ENCODE measurements around the gene UTP4. TPM values are rescaled to one million over a fixed set of nuclear protein-coding genes. Genes with fewer than 3 reads are reported as not detected.
A peak's percentile ranks its signal among the peaks of the same experiment; 100 is the strongest.

UTP4 gene
- total RNA-seq, 2 experiments from 2014 or later: 40.1 to 40.3 TPM

DNA sequence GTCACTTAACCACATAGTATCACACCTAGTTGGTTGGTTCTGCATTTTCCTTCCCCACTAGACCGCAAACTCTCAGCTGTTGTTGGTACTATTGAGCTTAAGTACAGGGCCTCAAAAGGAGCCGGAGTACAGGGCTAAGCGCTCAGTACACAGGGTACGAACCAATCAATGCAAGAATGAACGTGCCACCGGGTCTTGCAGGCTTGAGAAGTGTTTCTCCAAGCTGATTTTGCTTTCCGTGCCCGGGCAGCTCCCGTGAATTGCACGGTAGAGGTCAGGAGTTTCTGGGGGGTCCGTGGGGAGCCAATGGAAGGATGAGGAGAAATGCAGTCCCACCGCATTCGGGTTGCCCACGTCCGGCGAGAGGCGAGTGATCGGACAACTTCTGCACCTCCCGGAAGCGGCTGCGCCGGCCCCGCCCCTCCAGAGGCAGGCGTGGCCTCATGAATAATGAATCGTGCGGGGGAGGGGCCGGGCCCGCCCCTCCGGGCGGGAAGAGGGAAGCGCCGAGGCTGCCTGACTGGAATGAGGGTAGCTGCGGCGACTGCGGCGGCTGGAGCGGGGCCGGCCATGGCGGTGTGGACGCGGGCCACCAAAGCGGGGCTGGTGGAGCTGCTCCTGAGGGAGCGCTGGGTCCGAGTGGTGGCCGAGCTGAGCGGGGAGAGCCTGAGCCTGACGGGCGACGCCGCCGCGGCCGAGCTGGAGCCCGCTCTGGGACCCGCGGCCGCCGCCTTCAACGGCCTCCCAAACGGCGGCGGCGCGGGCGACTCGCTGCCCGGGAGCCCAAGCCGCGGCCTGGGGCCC lies 54.4 kb downstream of the UTP4 start, which contains the start of gene SNTB2:
SNTB2 (plus strand) TSS at position 523 of the 804 bp plus-strand sequence; CDS start at position 526, 3 bp downstream.
- ChIA-PET CTCF (interaction anchor here (1.1 kb wide), 1 partner anchor 63 kb away, joined by 4 read pairs; no protein-coding TSS in a partner anchor), POLR2A (interaction anchor here (0.6 to 3.2 kb wide), 12 partner anchors 16 to 1683 kb away, joined by 3 to 20 read pairs (median 5); partner anchors contain the start of genes CHTF8, COG8, NIP7 and PDF)
- H3K27me3 Mint-ChIP-seq: no peaks in the 10 kb centered on the region
- Histone ChIP-seq H3K4me1 (ENCODE audit: insufficient read depth, low read length) (peaks cover 51% of the 10 kb centered on the region), H3K27me3 (ENCODE audit: control insufficient read depth in 1 of 2, insufficient read depth in 2 of 2, low read length in 2 of 2) (no peaks in the 10 kb centered on the region), H3K36me3 (ENCODE audit: insufficient read depth, low read length) (no peaks in the 10 kb centered on the region), H3K4me3 (ENCODE audit: low read length) (peak within 1 kb of the TSS; percentile 81), H3K27ac (ENCODE audit: low read depth in 1 of 2, low read length in 2 of 2) (peak within 1 kb of the TSS; percentile 46 to 56), H3K9me3 (ENCODE audit: control insufficient read depth in 1 of 2, insufficient read depth in 1 of 2, low read length in 2 of 2) (no peaks in the 10 kb centered on the region)
- H3K4me1 Mint-ChIP-seq (ENCODE audit: low read depth): peaks cover 45% of the 10 kb centered on the region
- intact Hi-C loops (cut with DNase I, micrococcal nuclease): loop anchor here (1.0 to 10.0 kb wide), 3 partner anchors 56 to 952 kb away; partner anchors contain the start of genes ESRP2 (in 1 of the 2) and NFAT5 (in 1 of the 2)
- DNase-seq (peak; percentile 56 to 89 (median 77)), ATAC-seq (ENCODE audit: poor library complexity) (peak; percentile 76)
- TF ChIP-seq, protein P1, sequence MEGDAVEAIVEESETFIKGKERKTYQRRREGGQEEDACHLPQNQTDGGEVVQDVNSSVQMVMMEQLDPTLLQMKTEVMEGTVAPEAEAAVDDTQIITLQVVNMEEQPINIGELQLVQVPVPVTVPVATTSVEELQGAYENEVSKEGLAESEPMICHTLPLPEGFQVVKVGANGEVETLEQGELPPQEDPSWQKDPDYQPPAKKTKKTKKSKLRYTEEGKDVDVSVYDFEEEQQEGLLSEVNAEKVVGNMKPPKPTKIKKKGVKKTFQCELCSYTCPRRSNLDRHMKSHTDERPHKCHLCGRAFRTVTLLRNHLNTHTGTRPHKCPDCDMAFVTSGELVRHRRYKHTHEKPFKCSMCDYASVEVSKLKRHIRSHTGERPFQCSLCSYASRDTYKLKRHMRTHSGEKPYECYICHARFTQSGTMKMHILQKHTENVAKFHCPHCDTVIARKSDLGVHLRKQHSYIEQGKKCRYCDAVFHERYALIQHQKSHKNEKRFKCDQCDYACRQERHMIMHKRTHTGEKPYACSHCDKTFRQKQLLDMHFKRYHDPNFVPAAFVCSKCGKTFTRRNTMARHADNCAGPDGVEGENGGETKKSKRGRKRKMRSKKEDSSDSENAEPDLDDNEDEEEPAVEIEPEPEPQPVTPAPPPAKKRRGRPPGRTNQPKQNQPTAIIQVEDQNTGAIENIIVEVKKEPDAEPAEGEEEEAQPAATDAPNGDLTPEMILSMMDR (IDR thresholded peaks at IDR 0.05): no peak
- H3K9me3 Mint-ChIP-seq: no peaks in the 10 kb centered on the region
- peak within 1 kb of the TSS; percentile 93 for H3K27ac Mint-ChIP-seq
- H3K4me3 Mint-ChIP-seq: peak within 1 kb of the TSS; percentile 98
- H3K36me3 Mint-ChIP-seq (ENCODE audit: low read depth): peaks cover 13% of the 10 kb centered on the region

DNA sequence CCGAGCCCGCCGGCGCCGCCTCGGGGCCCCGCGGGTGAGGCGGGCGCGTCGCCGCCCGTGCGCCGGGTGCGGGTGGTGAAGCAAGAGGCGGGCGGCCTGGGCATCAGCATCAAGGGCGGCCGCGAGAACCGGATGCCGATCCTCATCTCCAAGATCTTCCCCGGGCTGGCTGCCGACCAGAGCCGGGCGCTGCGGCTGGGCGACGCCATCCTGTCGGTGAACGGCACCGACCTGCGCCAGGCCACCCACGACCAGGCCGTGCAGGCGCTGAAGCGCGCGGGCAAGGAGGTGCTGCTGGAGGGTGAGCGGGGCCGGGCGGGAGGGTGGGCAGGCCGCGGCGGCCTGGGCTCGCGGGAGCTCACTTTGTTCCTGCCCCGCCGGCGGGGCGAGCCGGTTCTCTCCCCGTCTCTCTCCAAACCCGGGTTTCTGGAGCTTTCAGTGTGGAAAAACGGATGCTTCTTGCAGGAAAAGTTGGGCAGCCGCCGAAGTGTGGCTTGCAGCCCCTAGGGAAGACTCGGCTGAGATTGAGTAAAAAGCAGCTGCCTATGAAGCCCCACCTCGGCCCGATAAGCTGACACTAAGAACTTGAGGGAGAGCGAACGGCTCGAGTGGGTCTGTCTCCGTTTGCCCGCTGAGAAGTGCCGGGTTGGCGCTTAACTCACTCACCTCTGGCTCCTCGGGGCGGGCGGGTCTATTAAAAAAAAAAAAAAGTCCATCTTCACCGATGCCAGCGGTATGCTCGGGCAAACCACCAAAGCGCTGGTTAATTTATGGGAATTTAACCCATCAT lies 55.2 kb downstream of the UTP4 start:
- Mint-ChIP-seq H3K9me3 (no peaks in the 10 kb centered on the region), H3K36me3 (ENCODE audit: low read depth) (peaks cover 13% of the 10 kb centered on the region), H3K27me3 (no peaks in the 10 kb centered on the region), H3K4me1 (ENCODE audit: low read depth) (peaks cover 51% of the 10 kb centered on the region), H3K4me3 (peak overlapping the region; percentile 93), H3K27ac (peak overlapping the region; percentile 68)
- TF ChIP-seq, protein P1 (IDR thresholded peaks at IDR 0.05): no peak
- ChIA-PET CTCF (interaction anchor here (1.0 to 1.3 kb wide), 2 partner anchors 11 to 34 kb away, joined by 3 read pairs; no protein-coding TSS in a partner anchor), POLR2A (interaction anchor here (0.6 to 3.2 kb wide), 14 partner anchors 11 to 343 kb away, joined by 3 to 20 read pairs (median 5); partner anchors contain the start of genes CHTF8, PDF and UTP4)
- peak in 12 of 14 experiments; percentile 18 to 71 (median 35) for DNase-seq
- Histone ChIP-seq H3K4me3 (ENCODE audit: low read length) (peak overlapping the region; percentile 81), H3K27me3 (ENCODE audit: control insufficient read depth in 1 of 2, insufficient read depth in 2 of 2, low read length in 2 of 2) (no peaks in the 10 kb centered on the region), H3K4me1 (ENCODE audit: insufficient read depth, low read length) (peaks cover 54% of the 10 kb centered on the region), H3K9me3 (ENCODE audit: control insufficient read depth in 1 of 2, insufficient read depth in 1 of 2, low read length in 2 of 2) (no peaks in the 10 kb centered on the region), H3K36me3 (ENCODE audit: insufficient read depth, low read length) (no peaks in the 10 kb centered on the region), H3K27ac (ENCODE audit: low read depth in 1 of 2, low read length in 2 of 2) (peak overlapping the region; percentile 46)
- ATAC-seq (ENCODE audit: poor library complexity): peak; percentile 28
- intact Hi-C loops (cut with DNase I, micrococcal nuclease): loop anchor here (1.0 to 10.0 kb wide), 5 partner anchors 56 to 953 kb away; partner anchors contain the start of genes ESRP2 (in 1 of the 2), NFAT5 (in 1 of the 2) and VPS4A (in 1 of the 2)

DNA sequence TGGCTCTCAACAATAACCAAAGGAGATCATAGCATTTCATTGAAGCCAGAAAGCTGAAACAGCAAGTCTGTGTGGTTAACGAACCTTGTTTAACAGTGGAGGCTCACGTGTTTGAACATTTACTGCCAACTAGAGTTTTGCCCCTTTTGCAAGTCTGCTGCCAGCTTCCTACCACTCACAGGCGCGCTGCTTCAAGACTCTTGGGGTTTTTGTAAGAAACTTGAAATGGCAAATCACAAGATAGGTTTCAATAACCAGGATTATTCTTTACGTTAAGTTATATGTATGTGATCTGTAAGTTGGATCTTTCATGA lies 55.7 kb downstream of the UTP4 start:
- Mint-ChIP-seq H3K4me1 (ENCODE audit: low read depth) (peaks cover 51% of the 10 kb centered on the region), H3K27ac (peak overlapping the region; percentile 68), H3K27me3 (no peaks in the 10 kb centered on the region), H3K36me3 (ENCODE audit: low read depth) (peaks cover 13% of the 10 kb centered on the region), H3K4me3 (peak overlapping the region; percentile 93), H3K9me3 (no peaks in the 10 kb centered on the region)
- ChIA-PET CTCF (interaction anchor here (1.0 to 1.3 kb wide), 2 partner anchors 12 to 34 kb away, joined by 3 read pairs; no protein-coding TSS in a partner anchor), POLR2A (interaction anchor here (0.6 to 3.2 kb wide), 12 partner anchors 11 to 344 kb away, joined by 3 to 20 read pairs (median 4); partner anchors contain the start of gene PDF)
- intact Hi-C loops (cut with DNase I, micrococcal nuclease): loop anchor here (1.0 to 10.0 kb wide), 4 partner anchors 99 to 953 kb away; partner anchors contain the start of genes ESRP2 (in 1 of the 2), NFAT5 (in 1 of the 2) and VPS4A (in 1 of the 2)
- Histone ChIP-seq H3K4me3 (ENCODE audit: low read length) (peak overlapping the region; percentile 81), H3K4me1 (ENCODE audit: insufficient read depth, low read length) (peaks cover 54% of the 10 kb centered on the region), H3K36me3 (ENCODE audit: insufficient read depth, low read length) (no peaks in the 10 kb centered on the region), H3K27ac (ENCODE audit: low read depth in 1 of 2, low read length in 2 of 2) (peak overlapping the region in 1 of 2 donors; percentile 46), H3K27me3 (ENCODE audit: control insufficient read depth in 1 of 2, insufficient read depth in 2 of 2, low read length in 2 of 2) (no peaks in the 10 kb centered on the region), H3K9me3 (ENCODE audit: control insufficient read depth in 1 of 2, insufficient read depth in 1 of 2, low read length in 2 of 2) (no peaks in the 10 kb centered on the region)
- DNase-seq: peak in 11 of 14 experiments; percentile 2 to 70 (median 36)
- ATAC-seq (ENCODE audit: poor library complexity): peak; percentile 50
- TF ChIP-seq, protein P1 (IDR thresholded peaks at IDR 0.05): no peak

All from CD4-positive, alpha-beta T cell (primary cell).